ENCODE results near the gene DNAH14. TPM values are rescaled to one million over a fixed set of nuclear protein-coding genes. Genes with fewer than 3 reads are reported as not detected.

The DNAH14 gene
- total RNA-seq, 1 donor from 2014 or later, result 3.0 TPM

GRCh38 chr1:225347123-225347683, 417.7 kb downstream of the DNAH14 start:
- DNase-seq, result no peak
- no peaks in the 10 kb centered on the region for H3K36me3 ChIP-seq
- intact Hi-C loops (cut with micrococcal nuclease), result no loop called here
- H3K9me3 ChIP-seq (replicated peaks), result peaks cover 9% of the 10 kb centered on the region
- H3K27ac ChIP-seq (replicated peaks), result no peak overlapping the region
- H3K27me3 ChIP-seq (ENCODE audit: low read depth), result peaks cover 47% of the 10 kb centered on the region
- H3K4me1 ChIP-seq, result no peaks in the 10 kb centered on the region
- H3K4me3 ChIP-seq, result no peak overlapping the region
- no peak for TF ChIP-seq CTCF (IDR thresholded peaks at IDR 0.05; ENCODE audit: borderline replicate concordance)

GRCh38 chr1:225348400-225348799, 418.9 kb downstream of the DNAH14 start:
- H3K36me3 ChIP-seq, result no peaks in the 10 kb centered on the region
- peaks cover 44% of the 10 kb centered on the region for H3K27me3 ChIP-seq (ENCODE audit: low read depth)
- H3K4me1 ChIP-seq, result no peaks in the 10 kb centered on the region
- H3K9me3 ChIP-seq (replicated peaks), result peaks cover 9% of the 10 kb centered on the region
- no peak overlapping the region for H3K4me3 ChIP-seq
- no peak for DNase-seq
- intact Hi-C loops (cut with micrococcal nuclease), result no loop called here
- H3K27ac ChIP-seq (replicated peaks), result no peak overlapping the region
- no peak for TF ChIP-seq CTCF (IDR thresholded peaks at IDR 0.05; ENCODE audit: borderline replicate concordance)

- H3K27ac ChIP-seq (replicated peaks), result no peak overlapping the region
- no peak overlapping the region for H3K4me3 ChIP-seq
- no peaks in the 10 kb centered on the region for H3K36me3 ChIP-seq
- intact Hi-C loops (cut with micrococcal nuclease), result no loop called here
- TF ChIP-seq CTCF (IDR thresholded peaks at IDR 0.05; ENCODE audit: borderline replicate concordance), result no peak
- H3K4me1 ChIP-seq, result no peaks in the 10 kb centered on the region
- no peak for DNase-seq
- H3K27me3 ChIP-seq (ENCODE audit: low read depth), result peaks cover 46% of the 10 kb centered on the region
- peaks cover 9% of the 10 kb centered on the region for H3K9me3 ChIP-seq (replicated peaks)
Measured at GRCh38 chr1:225349826-225350225, 420.4 kb downstream of the DNAH14 start.

- no peak for DNase-seq
- TF ChIP-seq CTCF (IDR thresholded peaks at IDR 0.05; ENCODE audit: borderline replicate concordance), result no peak
- intact Hi-C loops (cut with micrococcal nuclease), result no loop called here
- H3K9me3 ChIP-seq (replicated peaks), result peaks cover 9% of the 10 kb centered on the region
- no peak overlapping the region for H3K4me3 ChIP-seq
- H3K27ac ChIP-seq (replicated peaks), result no peak overlapping the region
- H3K27me3 ChIP-seq (ENCODE audit: low read depth), result peaks cover 44% of the 10 kb centered on the region
- no peaks in the 10 kb centered on the region for H3K36me3 ChIP-seq
- H3K4me1 ChIP-seq, result no peaks in the 10 kb centered on the region
Measured at GRCh38 chr1:225350872-225351271, 421.4 kb downstream of the DNAH14 start.

GRCh38 chr1:225354906-225355305, 425.4 kb downstream of the DNAH14 start:
- Histone ChIP-seq H3K27ac (replicated peaks) (no peak overlapping the region), H3K4me3 (no peak overlapping the region), H3K36me3 (no peaks in the 10 kb centered on the region), H3K27me3 (ENCODE audit: low read depth) (peaks cover 26% of the 10 kb centered on the region), H3K4me1 (no peaks in the 10 kb centered on the region), H3K9me3 (replicated peaks) (no peaks in the 10 kb centered on the region)
- intact Hi-C loops (cut with micrococcal nuclease), result no loop called here
- TF ChIP-seq CTCF (IDR thresholded peaks at IDR 0.05; ENCODE audit: borderline replicate concordance), result no peak
- no peak for DNase-seq
